CD4-positive, alpha-beta T cell treated with Interleukin-15 for 1 hour (primary cell): Measurements from ENCODE around the gene PPP4C.
"Not testable (repeated sequence)": the region's sequence is repeated elsewhere in the genome, so short reads cannot be mapped to it uniquely, and the experiment has no call there.

Source experiments
- DNase-seq: peaks from one replicate; pipeline ENCODE4 v3.0.0-alpha.2; 2020

The PPP4C gene

DNA sequence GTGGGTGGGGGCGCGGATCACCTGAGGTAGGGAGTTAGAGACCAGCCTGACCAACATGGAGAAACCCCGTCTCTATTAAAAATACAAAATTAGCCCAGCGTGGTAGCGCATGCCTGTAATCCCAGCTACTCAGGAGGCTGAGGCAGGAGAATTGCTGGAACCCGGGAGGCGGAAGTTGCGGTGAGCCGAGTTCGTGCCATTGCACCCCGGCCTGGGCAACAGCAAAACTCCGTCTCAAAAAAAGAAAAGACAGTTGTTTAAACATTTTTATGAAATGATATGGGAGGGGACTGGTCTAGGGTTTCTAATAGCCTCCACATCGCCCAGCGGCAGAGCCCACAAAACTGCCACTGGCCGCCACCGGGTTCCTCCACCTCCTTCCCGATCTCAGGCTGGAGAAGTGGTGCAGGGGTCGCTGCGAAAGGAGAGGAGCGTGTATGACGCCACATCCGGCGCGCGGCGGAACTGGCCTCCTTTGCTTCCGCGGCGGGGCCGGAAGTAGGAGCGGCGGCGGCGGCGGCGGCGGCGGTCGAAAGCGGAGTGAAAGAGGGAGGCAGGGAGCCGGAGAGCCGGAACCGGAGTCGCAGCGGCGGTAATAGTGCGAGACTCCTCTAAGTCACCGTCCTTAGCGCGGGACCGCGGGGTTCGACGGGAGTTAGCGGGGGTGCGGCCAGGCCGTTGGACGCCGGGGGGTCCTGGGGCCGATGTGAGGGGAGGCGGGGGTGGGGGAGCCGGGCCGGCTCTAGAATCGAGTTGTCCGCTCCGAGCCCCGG, at the start of gene PPP4C:
Gene PPP4C (plus strand): TSS at position 492 of the 773 bp plus-strand sequence. CDS start 384 bp downstream, outside the sequence.
- DNase-seq, result peak; percentile 87

DNA sequence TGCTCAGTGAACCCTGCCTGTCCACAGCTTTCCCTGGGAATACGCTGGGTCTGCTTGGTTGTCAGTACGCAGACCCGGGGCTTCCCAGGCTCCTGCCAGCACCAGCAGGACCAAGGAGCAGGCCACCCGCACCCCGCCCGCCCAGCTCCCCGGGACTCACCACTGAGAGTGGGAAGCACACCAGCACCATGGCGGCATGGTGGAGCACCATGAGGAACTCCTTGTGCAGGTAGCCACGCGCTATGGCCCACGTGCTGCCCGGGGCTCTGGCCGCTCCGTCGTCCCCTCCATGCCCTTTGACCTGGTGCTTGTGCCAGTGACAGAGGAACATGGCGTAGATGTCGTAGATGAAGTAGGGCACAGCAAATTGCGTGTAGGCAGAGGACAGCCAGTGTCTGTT, 49.3 kb upstream of the PPP4C start:
- no peak for DNase-seq

DNA sequence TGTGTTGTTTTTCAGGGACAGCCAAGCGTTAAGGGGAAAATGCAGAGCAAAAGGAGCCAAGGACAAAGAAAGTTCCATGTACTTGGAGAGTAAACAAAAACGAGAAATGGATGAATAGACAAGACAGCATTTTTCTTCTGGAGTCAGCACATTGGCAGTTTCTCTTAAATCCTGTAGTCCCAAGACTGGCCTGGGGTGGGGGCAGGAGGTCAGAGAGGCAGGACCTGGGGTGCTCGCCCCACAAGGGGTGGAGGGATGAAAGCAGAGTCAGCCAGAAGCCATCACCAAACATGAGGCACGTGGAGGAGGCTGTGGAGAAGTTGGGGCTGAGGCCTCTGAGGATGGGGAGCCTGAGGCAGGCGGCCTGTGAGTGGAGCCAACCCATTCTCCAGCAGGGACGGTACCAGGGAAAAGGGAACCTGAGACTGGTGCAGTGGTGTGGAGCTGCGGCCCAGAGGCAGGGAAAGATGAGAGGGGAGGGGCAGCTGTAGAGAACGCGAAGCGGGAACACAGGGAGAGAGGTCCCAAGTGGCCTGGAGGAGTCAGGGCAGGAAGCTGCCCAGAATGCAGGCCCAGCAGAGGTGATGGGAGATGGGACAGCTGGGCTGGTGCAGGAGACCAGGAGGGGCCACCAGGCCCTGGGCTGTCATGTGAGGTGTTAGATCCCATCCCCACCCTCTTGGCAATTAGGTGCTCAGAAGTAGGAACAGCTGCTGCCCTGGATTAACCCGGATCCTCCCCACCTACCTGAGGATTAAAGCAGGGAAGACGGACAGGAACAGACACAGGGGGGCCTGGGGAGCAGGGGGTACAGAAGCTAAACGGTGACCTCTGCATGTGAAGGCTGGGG, 48.0 kb upstream of the PPP4C start:
- DNase-seq, result no peak

DNA sequence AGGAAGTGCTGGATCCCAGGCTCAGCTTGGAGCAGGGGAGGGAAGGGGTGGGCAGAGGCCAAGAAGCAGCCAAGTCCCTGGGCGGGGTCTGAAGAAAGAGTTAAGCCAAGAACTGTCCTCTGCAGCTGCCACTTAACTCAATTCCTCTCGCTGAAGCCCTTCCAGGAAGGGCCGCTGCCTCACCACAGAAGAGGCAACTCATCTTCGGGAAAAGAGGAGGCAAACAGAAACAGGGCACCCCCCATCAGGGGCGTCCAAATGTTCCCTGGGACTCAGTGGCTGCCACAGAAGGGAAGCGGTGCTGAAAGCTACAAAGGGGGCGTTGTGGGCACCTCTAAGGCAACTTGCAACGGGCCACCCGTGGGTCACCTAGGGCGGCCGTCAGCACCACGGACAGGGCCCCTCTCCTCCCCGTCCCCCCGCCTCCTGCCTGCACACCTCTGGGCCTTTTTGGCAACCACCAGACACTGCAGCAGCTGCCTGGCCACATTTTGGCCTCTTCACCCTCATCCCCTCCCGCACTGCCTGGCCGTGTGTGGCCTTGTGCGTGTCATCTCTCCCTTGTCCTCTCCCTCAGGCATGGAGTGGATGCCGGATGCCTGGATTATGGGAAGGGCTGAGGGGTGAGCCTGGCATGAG, 47.2 kb upstream of the PPP4C start:
- DNase-seq, result no peak

DNA sequence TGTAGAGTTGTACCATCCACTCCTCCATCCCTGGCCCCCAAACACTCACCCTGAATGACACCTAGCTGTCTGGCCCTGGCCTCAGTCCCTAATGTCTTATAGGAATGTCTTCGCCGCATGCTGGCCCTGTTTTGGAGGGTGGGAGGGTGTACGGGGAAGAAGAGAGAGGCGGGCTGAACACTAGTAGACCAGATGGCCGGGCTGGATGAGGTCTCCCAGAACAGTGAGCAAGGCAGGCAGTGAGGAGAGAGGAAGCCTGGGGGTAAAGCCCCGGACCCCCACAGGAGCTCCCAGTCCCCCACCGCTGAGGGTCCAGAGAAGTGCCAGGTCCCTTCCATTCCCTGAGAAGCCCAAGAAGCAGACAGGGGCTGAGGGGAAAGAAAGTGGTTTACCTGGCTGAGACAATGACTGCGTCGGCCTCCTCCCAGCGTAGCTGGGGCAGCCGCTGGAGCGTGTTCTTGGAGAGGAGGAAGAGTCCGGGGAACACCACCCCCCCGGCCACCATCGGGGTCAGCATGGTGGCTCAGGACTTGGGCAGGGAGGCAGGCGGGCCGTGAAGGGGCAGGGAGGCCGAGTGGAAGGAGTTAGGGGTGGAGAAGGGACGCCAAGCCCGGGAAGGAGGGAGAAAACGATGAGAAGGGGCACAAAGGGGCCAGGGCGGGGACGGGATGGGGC, 45.6 kb upstream of the PPP4C start:
- DNase-seq, result no peak

DNA sequence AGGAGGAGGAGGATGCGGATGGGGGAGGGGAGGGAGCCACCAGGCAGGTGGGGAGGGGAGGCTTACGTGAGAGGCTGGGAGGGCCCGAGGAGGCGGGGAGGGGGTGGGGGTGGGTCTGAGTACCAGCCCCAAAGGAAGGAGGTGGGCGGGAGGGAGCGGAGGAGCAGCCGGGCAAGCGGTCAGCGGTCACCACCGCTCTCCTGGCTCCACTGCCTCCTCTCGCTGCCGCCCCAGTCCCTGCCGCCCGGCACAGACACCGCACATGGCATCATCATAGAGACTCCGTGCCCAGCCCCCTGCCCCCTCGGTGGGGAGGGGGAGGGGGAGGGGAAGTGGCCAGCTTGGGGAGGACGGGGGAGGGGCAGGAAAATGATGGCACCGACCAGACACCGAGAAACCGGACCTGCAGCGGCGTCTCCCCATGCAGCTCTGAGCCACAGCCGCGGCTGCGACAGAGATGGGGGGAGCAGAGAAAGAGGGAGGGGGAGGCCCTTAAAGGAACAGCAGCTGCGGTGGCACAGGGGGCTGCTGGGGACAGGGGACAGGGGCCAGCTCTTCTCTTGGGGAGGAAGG, 44.9 kb upstream of the PPP4C start, which contains the start of gene TLCD3B:
Gene TLCD3B (minus strand): TSS at position 431 of the 573 bp plus-strand sequence. CDS start 744 bp downstream, outside the sequence.
- DNase-seq, result no peak

DNA sequence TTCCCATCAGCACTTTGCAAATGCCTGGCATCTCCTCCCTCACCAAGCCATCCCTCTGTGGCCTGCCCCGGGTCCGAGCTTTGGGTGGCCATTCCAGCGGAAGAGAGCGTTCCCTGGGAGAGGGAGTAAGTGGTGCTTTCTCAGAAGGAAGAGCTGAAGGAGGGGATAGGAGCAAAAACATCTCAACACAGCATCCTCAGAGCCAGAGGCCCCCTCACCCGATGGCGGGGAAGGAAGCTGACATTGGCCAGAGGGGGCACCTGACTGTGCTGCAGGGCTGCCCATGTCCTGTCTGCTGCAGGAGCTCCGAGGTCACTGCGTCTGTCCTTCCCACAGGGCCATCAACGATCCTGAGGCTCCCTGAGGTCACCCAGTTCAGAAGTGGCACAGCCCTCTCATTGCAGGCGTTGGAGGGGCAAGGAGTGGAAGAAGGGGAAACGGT, 44.3 kb upstream of the PPP4C start:
- DNase-seq, result no peak

DNA sequence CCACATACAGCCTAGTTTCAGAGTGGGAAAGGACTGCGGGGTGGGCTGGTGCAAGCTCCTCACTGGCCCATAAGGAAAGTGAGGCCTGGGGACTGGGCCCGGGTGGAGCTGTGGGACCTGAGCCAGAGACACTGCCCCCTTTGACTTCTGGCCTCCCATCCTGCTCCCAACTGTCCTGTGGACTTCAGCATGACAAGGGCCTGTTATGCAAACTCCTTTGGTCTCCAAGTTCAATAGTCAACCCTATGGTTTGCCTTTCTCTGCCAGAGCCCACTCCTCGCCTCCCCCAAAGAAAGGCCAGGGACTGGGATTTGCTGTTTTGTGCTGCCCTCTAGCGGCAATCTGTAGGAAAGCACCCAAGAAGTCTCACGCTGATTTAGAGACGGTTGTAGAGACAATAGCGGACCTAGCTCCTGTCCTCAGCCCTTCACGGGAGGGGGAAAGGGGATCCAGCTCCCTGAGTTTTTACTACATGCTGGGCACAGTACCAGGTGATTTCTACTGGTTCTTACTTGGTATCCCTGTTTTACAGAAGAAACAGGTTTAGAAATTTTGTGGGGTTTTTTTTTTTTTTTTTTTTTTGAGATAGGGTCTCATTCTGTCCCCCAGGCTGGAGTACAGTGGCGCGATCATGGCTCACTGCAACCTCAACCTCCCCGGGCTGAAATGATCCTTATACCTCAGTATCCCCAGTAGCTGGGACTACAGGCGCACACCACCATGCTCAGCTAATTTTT, 43.5 kb upstream of the PPP4C start:
- peak; percentile 59 for DNase-seq

DNA sequence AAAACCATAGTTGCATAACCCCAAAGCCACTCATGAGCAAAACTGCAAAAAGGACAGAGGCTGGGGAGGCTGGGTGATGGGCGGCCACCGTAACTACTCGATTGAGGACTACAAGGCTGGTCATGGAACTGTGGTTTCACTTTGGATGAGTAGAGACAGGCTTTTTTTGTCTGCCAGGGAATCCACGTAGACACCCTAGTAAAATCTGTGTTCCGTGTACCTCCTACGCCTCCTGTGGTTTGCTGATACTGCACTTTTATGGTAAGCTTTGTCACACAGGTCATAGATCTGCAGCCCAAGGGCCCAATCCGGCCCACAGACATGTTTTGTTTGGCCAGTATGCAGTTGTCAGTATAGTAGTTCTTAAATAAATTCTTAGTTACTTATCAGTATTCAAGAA, 42.5 kb upstream of the PPP4C start:
- DNase-seq, result no peak

DNA sequence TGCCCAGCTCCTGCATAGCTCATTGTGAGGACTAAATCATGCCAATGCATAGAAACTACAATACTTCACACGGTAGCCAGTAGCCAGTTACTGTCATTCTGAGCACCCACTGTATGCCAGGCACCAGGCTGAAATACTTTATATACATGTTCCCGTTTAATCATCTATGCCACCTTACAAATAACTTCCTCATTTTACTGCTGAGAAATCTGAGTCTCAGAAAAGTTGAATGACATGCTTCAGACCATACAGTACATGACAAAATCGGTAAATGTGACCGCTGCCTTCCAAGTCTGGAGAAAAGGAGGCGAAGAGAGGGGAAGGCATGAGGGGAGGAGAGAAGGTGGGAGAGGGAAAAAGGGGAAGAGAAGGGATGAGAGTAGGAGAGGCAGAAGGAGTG, 35.6 kb upstream of the PPP4C start:
- DNase-seq, result no peak

DNA sequence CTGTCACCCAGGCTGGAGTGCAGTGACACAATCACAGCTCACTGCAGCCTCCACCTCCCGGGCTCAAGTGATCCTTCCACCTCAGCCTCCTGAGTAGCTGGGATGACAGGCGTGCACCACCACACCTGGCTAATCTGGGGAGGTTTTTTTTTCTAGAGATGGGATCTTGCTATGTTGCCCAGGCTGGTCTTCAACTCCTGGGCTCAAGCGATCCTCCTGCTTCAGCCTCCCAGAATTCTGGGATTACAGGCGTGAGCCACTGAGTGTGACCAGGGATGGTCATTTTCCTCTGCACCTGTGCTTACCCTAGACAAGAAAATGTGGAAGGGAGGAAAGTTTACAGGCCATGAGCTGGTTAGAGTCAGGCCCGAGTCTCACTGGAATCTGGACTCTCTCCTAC, 35.1 kb upstream of the PPP4C start:
- not testable (repeated sequence) for DNase-seq

DNA sequence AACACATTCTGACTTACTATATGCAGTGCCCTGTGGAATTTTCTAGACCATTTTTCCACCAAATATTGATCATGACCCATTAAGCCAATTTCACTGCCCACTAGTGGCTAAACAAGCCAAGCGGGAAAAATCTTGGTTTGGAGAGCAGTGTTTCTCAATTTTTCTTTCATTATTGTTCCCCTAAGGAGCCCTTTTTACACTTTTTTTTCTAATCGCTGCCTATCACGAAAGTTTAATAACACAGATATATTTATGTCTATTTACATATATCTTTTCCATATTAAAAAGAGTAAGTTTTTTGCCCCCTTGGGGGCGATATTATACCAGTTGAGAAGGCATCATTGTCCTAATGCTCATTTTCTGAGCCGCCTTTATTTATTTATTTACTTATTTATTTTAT, 34.0 kb upstream of the PPP4C start:
- DNase-seq, result no peak

DNA sequence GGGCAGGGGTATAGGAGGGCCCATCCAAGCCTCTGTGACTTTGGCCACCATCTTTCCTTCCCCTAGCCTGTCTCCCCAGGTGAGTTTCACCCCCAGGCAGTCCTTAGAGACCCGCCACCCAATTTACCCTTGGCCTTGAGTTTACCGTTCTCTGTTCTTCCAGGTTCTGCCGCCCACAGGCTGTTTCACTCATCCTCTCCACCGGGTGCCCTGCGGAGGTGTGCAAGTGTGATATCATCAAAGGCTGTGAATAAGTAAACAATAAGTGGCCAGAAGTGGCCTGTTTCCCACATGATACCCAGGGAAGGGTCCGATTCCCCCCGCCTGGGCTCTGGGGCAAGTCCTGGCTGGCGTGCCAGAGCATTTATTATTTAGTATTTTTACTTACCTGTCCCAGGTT, 29.6 kb upstream of the PPP4C start:
- DNase-seq, result no peak

DNA sequence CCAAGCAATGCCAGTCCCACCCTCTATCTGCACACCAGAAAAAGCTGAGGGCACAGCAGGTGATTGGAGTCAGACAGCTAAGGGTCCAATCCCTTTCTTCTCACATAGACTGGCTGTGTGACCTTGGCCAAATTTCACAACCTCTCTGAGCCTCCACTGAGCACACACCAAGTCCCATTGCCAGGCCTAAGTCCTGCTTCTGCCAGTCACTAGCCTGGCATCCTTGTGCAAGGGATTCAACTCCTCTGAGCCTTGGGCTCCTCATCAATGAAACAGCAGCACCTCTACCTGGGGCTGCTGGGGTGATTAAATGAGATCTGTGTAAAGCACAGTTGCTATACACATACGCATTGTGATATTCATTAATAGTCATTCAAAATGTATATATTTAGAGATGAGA, 29.2 kb upstream of the PPP4C start:
- no peak for DNase-seq

DNA sequence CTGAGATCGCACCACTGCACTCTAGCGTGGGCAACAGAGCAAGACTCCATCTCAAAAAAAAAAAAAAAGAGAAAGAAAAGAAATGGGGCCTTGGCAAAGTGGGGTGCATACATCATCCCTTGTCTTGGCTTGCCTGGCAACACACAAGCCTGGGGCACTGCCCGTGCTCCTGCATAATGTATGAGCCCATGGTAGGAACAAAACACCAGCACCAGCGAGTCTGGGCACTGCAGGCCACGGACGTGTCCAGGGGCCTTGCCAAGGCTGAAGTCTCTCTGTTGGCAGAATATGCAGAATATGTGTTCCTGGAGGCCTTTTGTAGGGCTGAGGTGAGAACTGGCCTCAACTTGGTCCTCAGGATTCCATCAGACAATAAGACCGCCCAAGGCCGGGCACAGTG, 25.9 kb upstream of the PPP4C start:
- DNase-seq, result no peak

DNA sequence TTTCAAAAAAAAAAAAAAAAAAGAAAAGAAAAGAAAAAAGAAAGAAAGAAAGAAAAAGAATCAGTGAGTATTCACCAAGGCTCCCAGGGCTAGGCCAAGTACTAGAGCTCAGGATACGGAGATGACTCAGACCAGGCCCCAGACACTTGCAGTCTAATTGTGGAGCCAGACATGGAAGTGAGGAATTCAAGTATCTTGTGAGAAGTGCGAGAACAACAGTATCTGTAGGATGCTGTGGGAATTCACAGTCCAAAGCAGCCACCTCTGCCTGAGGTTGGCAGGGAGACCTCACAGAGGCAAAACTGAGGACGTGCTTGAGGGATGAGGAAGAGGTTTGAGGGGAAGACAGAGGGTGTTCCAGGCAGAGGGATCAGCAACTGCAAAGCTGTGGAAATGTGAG, 24.3 kb upstream of the PPP4C start:
- DNase-seq, result no peak

DNA sequence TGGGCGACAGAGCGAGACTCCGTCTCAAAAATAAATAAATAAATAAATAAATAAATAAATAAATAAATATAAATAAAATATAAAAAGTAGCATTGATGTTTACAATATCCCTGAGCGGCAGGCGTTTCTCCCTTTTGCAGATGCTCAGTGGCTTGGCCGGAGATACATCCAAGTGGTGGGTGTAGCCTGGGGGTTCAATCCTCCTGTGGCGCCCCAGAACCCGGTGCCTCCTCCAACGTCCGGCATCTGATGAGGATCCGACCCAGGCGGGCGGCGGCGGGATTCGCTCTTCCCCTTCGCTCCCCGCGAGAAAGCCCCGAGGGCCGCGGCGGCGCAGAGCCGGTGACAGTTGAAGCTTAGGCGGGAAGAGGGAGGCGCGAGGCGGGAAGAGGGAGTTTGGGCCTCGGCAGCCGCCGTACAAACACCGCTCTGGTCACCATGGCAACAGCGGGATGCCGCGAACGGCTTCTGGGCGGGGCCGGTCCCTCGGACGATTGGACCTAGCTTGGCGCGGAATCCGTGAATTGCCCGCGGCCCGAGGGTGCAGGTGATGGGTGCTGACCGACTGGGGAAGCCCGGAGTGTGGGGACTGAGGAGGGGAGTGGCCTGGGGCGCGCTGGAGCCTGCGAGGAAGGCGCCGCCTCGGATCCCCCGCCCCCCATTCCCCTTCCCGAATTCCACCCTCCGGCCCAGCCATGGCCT, 23.0 kb upstream of the PPP4C start:
- DNase-seq, result peak; percentile 88

DNA sequence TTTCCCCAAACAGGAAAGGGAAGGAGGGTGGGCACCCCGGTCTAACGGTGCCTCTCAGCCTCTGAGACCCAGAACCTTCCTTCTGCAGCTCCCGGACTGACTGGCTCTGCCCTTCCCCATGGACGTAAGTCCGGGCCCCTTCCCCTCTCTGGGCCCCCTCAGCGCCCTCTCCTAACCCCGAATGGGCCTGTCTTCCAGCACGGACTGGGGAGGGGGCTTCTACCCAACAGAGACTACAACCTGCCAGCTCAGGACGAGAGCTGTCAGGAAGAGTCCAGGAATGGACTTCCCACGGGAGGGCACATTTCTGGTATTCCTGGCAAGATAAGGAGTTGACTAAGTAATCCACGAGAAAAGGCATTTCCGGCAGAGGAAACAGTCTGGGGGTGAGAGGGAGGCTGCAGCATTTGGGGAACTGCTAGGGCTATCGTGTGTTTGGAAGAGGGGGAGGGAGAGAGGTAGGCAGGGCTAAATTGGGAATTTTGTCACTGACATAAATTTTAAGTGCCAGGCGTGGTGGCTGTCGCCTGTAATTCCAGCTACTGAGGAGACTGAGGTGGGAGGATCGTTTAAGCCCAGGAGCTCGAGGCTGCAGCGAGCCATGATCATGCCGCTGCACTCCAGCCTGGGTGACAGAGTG, 22.3 kb upstream of the PPP4C start:
- no peak for DNase-seq

DNA sequence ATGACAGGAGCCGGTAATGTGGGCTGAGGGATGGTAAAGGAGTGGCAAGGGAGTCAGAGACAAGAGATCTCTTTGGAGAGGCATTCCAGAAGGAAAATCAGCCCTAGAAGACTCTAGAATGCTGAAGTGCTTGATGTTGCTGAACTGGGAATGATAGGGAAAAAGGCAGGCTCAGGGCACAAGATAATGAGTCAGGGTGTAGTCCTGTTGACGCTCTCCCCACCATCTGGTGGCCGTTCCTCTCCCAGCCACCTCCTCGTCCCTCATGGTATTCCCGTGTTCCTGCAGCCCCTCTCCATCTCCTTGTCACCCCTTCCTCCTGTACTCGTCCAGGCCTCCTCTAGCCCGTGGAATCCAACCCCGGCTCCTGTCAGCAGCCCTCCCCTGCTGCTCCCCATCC, 21.3 kb upstream of the PPP4C start:
- DNase-seq, result no peak

DNA sequence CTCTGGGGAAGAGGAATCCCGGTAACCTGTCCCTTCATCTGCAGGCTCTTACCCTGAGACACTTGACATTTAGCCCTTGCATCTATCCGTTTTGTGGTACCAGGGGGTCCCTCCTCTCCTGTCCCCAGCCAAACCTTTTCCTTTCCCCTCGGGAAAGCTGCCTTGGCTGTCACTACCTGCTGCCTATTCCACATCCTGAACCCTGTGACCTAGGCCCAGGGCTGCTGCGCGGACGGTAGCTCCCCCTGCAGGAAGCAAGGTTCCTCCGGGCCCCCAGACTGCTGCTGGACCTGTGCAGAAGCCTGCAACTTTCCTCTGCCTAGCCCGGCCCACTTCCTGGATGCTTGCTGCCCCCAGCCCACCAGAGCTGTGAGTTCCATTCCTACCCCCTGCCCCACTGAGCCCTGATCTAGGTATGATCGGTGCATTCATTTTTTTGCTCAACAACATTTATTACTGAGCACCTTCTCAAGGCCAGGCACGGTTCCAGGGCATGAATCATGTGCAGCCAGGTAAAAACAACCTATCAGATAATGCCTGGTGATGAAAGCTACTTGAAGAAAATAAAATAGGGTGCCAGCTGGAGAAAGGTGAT, 20.7 kb upstream of the PPP4C start:
- DNase-seq, result peak; percentile 39
